NCI-H774 (cell line): Measurements from ENCODE around the gene DAGLA.
"Not testable (repeated sequence)": the region's sequence is repeated elsewhere in the genome, so short reads cannot be mapped to it uniquely, and the experiment has no call there.

Experiments
- DNase-seq: peaks from one replicate; lab custom pipeline; 2025; lab: John Stamatoyannopoulos, UW

DAGLA gene

GRCh38 chr11:61660997-61661396, 19.2 kb upstream of the DAGLA start:
- DNase-seq, result not testable (repeated sequence)

GRCh38 chr11:61666684-61667297, 13.4 kb upstream of the DAGLA start:
- no peak for DNase-seq

- no peak for DNase-seq
These were observed 12.4 kb upstream of the DAGLA start for GRCh38 chr11:61667684-61668305.

GRCh38 chr11:61669417-61669816, 10.8 kb upstream of the DAGLA start:
- no peak for DNase-seq

- no peak for DNase-seq
These were observed 9.6 kb upstream of the DAGLA start for GRCh38 chr11:61670626-61671025.

- DNase-seq, result no peak
These were observed 8.7 kb upstream of the DAGLA start for GRCh38 chr11:61671527-61671926.

DNA sequence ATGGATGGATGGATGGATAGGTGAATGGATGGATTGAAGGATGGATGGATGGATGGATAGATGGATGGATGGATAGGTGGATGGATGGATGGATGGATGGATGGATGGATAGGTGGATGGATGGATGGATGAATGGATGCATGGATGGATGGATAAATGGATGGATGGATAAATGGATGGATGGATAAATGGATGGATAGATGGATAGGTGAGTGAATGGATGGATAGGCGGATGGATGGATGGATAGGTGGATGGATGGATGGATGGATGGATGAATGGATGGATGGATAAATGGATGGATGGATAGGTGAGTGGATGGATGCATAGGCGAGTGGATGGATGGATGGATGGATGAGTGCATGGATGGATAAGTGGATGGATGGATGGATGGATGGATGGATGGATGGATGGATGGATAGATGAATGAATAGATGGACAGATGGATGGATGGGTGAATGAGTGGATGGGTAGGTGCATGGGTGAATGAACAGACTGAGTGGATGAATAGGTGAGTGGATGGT, 6.2 kb upstream of the DAGLA start:
- not testable (repeated sequence) for DNase-seq

- no peak for DNase-seq
These were observed 4.4 kb upstream of the DAGLA start for GRCh38 chr11:61675826-61676225.

DNA sequence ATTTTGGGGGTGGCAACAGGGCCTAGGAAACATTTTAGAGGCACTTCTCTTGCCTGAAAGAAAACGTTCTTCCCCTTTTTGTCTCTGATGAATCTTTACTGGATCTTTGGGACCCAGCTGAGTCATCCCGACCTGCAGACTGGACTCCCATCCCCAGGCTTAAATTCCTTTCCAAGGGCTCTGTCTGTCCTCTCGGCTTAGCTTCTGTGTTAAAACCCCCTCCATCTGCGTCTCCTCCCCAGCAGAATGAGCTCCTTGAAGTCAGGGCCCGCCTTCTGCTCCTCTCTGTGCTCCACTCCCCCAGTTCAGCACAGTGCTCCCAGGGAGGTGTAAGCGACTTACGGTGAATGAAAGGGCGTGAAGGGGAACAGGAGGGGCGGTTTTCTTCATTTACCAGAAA, 895 bp upstream of the DAGLA start:
- DNase-seq, result no peak

- DNase-seq, result no peak
These were observed 531 bp downstream of the DAGLA start for GRCh38 chr11:61680622-61681221.

GRCh38 chr11:61682093-61682732, 2.0 kb downstream of the DAGLA start:
- no peak for DNase-seq

GRCh38 chr11:61682906-61683675, 2.9 kb downstream of the DAGLA start:
- DNase-seq, result no peak

DNA sequence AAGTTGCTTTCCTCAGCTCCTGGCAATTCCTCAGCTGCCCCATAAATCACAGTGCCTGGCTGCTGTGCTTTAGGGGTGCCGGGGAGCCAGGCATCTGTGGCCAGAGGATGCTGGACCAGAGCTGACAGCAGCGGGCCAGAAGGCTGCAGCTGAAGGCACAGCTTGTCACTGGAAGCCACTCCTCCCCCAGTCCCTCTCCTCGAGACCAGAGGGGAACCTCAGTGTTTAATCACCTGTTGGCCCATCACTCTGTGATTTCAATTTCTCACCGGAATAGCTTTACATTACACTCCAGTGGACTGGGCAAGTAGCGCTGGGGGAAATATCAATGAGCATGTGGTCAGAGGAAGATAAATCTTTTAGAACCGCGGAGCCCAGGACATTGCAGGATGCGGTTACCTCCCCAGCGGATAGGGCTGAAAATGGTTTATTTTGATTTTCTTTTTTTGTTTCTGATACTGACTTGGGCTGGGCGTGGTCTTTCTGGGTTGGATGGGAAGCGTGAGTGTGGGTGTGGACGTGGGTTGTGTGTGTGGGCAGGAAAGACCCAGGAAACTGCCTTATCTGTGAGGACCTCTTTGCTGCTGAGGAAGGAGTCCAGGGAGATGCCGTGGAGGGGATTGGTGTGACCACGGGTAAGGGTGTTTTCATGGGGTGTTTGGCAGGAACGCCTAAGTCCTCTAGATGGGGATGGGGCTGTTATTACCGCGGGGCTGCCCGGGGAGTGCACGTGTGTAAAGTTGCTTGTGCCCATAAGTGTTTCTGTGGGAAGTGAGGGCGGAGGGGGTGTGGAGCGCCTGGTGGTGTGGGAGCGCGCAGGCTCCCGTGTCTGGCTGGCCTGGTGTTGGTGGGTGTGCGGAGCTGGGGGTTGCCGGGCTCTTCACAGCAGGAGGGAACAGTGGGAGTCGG, 4.0 kb downstream of the DAGLA start:
- DNase-seq, result no peak

DNA sequence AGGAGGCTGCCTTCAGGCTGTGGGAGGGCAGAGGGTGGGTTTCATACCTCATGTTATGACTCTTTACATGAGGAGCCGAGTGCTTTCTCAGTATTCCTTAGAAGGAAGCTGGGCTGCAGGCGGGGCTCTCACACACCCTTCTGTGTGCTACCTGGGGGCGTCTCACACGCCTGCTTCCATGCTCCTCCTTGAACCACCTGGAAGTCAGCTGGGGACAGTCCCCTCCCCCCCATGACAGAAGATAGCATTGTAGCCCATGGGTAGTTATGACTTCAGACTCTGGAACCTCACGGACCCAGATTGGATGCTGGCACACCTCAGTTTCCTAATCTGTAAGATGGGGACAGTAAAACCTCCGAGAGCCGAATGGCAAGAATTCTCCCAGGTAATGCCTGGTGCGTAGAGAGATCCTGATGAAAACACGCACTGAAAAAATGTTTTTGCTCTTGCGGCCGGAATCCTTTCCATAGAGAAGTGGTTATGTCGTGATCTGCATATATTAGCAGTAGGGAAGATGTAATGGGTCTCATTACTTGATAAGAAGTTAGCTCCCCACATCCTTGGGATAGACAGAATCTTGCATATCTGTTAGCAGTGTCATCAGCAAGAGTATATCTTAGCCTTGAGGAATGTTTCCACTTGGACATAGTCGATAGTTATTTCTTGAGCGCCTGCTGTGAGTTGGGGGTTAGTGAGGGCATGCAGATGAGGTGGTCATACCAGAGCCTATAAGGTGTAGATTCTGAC, 4.9 kb downstream of the DAGLA start:
- DNase-seq, result no peak

DNA sequence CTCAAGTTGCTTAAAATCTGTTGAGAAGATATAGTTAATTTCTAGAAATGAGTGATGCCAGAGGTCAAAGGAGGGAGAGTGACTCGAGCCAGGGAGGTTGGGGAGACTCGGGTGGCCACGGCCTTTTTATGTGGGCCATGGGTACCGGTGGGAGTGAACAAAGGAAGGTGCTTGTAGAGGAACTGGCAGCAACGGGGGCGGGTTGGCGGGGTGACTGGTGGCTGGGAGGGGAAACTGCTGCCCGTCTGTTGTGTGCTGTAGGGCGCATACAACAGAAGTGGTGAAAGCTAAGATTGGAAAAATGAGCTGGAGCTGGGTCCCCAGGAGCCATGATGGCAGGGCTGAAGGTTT, 5.4 kb downstream of the DAGLA start:
- DNase-seq, result no peak

- no peak for DNase-seq
These were observed 5.9 kb downstream of the DAGLA start for GRCh38 chr11:61686066-61686465.

GRCh38 chr11:61686469-61686868, 6.3 kb downstream of the DAGLA start:
- DNase-seq, result no peak

GRCh38 chr11:61687420-61687819, 7.2 kb downstream of the DAGLA start:
- no peak for DNase-seq

DNA sequence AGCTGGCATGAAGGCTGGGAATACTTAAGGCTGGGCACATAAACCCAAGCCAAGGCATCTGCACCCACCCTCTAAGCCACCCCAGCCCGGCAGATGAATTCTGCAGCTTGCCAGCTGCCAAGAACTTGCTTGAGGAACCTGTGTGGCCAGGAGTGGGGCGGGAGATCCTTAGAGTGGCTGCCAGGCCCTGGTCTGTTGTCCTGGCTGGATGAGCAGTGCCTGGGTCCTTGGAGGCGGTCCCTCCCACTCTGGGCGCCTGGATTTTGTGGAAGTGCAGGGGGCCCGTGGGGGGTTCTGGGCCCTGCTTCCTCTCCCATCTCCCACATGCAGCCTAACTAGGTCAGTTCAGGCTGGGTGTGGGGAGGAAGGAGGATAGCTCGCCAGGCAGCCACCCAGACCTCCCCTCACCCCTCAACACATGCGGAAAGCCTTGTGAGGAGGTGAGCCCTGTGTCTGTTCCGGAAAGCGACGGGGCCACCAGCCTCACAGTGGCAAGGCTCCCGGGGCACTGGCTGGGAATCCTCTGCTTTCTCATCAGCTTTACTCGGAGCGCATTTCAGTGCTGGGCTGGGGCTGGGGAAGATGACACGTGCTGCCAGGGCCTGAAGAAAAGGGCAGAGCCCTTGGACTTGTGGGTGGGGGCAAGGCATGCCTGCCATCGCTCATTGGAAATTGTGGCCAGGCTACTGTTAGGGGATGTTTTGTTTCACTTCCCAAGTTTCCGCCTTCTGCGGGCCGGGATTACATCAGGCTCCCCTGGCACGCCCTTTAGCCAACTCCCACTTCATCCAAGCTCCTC, 8.4 kb downstream of the DAGLA start:
- no peak for DNase-seq

DNA sequence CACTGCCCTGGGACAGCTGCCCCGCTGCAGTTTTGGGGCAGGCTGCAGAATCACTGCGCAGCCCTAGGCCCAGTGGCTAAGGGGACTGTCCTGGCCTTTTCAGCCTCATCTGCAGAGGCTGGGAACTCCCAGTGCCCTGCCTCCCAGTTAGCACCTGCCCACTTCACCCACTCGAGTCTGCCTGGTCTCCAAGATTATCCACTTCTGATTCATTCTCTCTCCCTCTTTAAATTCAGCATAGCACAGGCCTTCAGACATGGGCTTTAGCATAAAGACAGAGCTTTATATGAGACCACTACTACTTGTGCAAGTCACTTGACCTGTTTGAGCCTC, 8.9 kb downstream of the DAGLA start:
- no peak for DNase-seq
